NCI-H146 treated with DMSO at 0.1 percent for 48 hours (cell line): ENCODE measurements around the gene CXADR.

Experiments used
- DNase-seq: peaks from one replicate; lab custom pipeline; 2025; ENCODE audit not compliant: unreplicated experiment; lab: John Stamatoyannopoulos, UW

The CXADR gene

DNA sequence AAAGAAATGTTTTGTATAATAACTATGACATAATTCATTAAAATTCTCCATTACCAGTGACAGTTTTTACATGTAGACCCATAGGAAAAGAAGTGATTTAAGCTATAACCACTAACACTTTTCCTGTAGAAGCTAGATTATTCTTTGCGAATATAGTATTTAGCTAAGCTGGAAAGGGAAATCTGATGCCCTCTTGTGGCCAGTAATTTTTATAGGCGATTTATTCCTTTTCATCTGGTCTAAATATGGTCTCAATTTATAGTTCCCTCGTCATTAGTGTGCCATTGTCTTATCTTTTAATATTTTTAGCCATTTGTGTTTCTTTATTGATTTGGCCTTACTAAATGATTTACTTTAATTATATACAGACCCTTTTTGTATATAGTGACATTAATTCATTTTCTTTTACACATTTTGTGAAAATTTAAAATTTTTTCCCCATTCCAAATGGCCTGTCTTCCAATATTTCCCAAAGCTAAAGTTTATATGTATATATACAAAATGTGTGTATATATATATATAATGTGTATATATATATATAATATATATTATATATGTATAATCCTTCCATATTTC lies 73.1 kb downstream of the CXADR start:
- no peak for DNase-seq

DNA sequence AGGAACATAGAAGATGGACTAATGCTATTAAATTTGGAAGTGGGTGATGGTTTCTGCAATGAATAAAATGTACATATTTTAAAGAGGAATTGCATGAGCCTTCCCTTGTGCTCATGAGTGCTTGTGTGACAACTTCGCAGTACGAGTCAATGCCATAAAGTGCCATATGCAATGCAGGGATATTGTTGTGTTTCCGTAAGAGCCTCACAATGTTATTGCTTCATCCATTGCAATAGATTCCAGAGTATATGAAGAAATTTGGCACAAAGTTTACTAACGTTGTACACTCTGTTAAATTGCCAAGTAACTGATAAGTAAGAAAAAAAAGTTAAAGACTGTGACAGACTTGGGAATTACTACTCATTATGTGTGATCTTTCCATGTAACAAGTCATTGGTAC lies 77.6 kb downstream of the CXADR start:
- no peak for DNase-seq

DNA sequence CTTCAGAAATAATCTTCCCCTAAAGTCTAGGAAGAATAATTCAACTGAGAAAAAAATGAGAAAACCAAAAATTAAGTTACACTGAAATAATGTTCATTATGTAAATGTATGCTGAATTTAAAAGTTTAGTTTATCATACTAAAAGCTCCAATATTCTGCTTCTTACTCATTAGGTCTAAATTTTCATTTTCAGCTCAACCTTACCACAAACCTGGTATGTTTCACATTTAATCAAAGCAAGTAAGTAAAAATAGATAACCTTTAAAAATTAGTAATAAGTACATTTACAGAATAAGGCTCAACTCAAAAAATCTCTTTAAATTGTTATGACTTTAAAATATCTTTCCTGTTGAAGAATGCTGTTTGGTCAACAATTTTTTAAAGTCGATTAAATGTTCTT lies 84.8 kb downstream of the CXADR start:
- DNase-seq, result no peak

DNA sequence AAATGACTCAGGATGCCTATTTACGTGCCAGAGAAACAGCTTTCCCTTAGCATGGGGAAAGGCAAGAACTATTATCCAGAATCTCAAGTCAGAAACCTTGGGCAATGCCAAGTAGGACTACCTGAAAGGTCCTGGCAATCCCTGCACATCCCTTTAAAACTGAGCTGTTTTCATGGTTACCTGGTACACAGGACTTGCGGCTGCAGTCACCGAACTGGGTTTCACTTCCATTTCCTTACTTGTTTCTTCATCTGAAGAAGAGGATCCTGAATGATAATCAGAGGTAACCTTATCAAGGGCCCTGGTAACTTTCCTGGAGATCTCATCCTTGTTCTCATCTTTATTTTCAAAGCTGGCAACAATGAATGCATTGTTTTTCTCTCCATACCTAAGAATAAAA lies 85.6 kb downstream of the CXADR start:
- DNase-seq, result no peak

DNA sequence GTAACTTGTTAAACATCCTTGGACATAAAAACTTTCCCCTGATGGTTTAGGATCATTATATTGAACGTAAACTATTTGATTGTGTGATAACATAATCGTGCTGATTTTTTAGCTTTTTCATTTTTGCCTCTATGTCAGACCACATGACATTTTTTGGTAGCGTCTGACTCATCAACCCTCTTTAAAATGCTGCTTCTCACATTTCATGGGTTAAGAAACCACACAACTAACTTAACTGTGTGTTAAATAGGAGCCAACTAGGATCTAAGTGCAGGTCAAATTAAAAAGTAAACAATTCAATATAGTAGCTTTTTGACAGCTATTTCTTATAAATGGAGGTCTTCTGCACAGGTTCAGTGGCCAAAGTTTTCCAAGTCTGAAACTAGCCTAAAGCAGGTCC lies 90.0 kb downstream of the CXADR start:
- DNase-seq, result no peak

DNA sequence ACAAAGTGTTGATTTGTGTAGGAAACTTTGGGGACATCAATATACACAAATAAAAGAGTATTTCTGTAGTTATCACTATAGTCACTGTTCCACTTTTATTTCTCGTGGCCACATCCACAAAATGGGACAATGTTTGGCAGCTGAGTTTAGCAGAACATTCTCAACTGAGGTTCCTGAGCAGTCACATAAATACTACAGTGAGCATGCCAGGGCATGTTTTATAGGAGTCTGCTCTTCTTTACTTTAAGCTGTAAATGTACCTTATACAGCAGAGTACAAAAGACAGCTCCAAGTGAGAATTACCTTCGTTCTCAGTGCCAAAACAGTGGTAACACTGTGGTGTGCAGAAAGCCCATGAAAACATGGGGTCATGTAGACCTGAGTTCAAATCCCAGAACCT lies 94.8 kb downstream of the CXADR start:
- no peak for DNase-seq

DNA sequence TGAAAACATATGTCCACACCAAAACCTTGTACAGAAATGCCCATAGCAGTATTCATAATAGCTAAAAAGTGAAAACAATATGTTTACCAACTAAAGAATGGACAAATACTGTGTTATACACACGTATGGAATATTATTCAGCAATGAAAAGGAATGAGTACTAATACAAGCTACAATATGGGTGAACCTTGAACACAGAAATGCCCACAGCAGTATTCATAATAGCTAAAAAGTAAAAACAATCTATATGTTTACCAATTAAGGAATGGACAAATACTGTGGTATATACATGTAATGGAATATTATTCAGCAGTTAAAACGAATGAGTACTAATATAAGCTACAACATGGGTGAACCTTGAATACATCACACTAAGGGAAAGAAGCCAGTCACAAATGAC lies 96.8 kb downstream of the CXADR start:
- DNase-seq, result no peak

DNA sequence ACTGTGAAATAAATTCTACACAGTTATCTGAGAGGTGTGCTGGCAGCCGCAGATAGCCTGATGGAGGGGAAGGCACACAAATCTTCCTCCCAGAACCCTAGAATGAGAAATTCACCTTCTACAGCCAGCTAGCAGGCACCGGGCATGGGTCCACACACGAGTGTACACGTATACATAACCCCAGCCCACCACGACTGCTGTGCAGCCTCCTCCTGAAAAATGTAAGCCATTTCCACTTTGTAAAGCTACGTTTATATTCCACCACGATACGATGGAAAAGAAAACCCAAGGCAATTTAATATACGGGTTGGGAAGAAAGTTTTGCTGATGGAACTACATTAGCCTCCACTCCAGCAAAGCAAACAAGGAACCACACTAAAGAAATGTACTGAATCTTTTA lies 98.1 kb downstream of the CXADR start:
- no peak for DNase-seq

DNA sequence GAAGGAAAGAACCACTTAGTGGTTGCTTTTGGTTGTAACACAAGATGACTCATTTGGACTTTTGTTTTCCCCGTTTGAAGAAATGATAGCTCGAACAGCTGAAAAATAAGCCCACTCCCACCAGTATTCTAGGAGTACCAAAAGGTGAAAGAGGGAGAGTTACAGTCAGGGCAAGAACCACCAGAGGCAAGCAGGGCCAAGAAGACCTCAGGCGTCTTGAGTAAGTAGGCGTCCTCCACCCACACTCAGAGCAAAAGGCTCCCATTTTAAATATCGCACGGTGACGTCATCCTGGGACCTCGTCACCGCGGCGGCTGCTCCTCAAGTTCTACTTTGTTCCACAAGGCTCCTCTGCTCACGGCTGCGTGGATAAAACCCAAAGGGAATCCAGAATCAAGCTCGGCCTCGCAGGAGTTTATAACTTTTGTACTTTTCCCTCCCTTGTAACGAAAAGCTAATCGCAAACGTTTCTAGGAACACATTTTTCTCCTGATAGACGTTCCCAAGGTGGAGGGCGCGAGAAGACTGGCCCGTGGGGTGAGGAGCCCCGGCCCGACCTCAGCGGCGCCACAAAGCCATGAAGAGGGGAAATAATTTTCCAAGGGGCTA lies 98.7 kb downstream of the CXADR start:
- DNase-seq, result no peak

DNA sequence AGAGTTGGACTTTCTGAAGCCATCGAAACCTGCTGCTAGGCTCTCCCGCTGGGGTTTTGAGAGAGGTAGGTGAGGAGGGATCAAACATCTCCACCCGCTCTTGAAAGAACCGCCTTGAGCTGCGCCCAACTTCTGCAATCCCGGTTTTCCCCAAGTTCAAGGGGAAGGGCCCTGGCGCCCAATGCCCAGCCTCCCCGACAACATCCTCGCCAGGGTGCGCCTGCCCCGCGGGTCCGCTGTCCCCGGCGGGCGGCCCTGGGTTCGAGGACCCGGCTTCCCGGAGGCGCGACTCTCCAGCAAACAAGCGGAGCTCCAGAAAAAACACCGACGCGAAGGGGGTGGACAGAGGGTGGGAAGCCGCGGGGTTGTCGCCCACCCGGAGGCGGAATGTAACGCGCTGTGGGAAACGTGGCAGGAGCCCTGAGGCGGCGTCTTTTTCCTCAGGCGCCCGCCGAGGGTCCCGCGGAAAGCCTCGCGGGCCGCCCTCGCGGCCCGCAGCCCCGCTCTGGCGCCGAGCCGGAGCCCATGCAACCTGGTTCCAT lies 99.3 kb downstream of the CXADR start:
- no peak for DNase-seq

DNA sequence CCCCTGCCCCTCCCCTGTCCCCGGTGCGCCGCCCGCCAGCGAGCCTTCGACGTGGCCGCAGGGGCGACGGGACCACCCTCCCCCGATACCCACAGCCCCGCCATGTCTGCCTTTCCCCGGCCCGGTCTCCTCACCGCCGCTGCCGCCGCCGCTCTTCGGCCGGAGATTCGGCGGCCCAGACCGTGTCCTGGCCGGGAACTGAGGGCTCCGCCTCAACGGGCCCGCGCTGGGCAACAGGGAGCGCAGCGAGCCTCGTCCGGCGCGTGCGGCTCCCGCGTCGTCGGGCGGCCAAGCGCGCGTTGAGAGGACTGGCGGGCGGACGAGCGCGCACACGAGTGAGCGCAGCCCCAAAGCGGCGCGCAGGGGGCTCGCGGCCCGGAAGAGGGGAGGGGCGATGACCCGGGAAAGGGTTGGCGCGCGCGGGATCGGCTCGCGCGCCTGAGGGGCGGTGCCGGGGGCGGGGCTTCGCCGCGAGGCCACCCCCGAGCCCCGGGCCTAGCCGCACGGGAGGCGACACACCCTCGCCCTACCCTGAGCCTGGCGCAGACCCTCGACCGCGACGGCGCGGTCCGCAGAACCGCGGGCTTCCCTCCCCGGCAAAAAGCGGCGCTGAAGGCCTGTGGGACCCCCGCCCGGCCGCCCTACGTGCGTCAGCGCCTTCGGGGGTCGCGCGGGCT lies 99.9 kb downstream of the CXADR start, which contains the start of gene BTG3:
TSS of gene BTG3 (minus strand) at position 337 of the 677 bp plus-strand sequence. CDS start 3,757 bp downstream, outside the sequence.
- peak; percentile 48 for DNase-seq

DNA sequence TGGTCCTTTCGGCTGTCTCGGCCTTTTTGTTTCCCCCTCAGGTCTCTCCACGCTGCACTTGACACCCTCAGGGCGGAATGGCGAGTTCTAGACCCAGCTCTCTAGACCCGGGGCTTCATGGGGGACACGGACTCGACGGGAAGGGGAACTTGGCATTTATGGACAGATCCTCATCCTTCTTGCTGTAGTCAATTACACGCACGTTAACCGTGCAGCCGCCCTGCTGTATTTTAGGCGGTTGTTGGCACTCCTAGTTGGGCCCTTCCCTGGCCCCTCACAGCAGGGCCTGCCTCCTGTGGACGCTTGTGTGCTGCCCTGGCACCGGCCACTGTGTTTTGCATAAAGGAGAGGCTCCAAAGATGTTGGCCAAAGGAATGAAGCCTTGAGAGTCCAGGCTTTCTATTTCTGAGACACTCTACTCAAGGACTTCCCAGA lies 100.4 kb downstream of the CXADR start:
- DNase-seq, result no peak

DNA sequence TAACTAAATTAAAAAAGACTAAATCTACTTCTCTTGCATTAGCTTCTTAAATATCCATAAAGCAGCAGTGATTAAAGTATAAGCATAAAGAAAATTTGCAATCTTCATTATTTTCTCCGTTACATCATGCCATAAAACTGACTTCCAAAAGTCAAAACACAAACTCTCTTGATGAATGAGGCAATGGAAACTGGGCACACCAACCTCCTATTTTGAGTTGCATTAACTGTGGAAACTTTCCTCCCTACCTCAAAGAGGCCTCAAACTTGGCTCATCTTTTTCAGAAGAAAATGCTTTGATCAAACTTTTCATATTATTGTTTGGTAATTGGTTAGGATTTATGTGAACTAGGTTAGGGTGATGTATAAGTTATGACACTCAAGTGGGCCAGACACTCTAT lies 104.0 kb downstream of the CXADR start:
- DNase-seq, result no peak

DNA sequence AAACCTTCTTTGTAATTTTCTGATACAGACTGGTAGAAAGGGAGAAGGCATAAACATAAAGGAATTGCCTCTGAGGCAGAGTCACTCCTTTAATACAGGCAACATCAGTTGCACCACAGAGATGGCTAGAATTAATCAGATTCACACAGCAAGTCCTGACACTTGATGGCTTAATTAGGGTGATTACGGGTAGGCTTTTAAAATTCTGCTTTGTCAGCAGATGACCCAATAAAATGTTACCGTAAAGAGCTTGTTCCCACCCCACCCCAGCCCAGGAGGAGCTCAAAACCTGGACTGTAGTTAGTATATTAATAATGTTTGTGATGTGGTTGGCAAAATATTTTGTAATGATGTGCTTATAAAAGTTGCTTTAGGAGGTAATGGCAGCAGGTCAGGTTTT lies 109.2 kb downstream of the CXADR start:
- no peak for DNase-seq

DNA sequence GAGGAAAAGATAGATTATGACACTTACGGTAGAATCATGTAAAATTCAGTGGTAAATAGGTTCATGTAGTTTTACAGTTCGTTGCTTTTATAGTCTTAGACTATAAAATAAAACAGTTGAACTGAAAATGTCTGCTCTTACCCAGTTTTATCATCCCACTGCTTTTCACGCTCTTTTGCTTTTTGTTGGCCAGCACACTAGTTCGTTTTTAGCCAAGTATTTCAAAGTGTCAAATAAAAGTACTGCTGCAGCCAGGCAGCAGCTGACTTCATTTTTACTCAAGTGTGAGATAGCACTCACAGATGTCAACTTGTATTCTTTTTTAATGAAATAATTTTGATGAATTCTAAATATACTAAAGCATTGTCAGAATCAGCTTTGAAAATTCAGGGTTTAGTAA lies 118.4 kb downstream of the CXADR start:
- no peak for DNase-seq

DNA sequence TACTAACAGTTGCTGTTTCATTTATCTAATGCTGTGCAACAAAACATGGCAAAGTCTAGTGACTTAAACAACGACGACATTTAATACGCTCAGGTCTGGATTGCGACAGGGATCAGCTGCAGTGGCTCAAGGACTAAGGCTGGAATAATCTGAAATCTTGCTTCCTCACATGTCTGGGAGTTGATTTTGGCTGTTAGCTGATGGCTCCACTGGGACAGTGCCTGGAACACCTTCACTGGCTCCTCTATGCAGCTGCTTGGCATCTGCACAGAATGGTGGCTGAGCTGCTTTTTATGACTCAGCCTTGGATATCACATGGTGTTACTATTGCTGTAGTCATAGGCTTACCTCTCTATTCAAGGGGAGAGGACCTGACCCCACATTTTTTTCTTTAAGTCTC lies 123.9 kb downstream of the CXADR start:
- DNase-seq, result no peak

DNA sequence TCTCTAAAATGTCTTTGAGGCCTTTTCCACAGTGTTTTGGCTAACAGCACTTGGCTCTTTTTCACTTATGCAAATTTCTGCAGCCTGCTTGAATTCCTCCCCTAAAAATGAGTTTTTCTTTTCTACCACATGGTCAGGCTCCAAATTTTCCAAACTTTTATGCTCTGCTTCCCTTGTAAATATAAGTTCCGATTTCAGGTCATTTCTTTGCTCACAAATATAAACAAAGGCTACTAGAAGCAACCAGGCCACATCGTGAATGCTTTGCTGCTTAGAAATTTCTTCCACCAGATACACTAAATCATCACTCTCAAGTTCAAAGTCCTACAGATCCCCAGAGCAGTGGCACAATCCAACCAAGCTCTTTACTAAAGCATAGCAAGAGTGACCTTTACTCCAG lies 128.0 kb downstream of the CXADR start:
- no peak for DNase-seq
